ENCODE measurements around the gene TLN1.

- TF ChIP-seq CTCF (IDR thresholded peaks at IDR 0.05) (no peak), ZFX (IDR thresholded peaks at IDR 0.05; ENCODE audit: borderline replicate concordance) (no peak)
Measured at GRCh38 chr9:35757226-35757891, 25.4 kb upstream of the TLN1 start.

All from 22Rv1 (cell line).